GM23338 (cell line): ENCODE results near the gene CRIP3.

ENCODE experiments used
- CREB1 ChIP-seq: fragments of 250-450 bp; sonication (Bioruptor Pico); IDR thresholded peaks from 2 replicates; pipeline ENCODE4 v1.5.0; 2020; ENCODE audit warnings: low read depth, mild to moderate bottlenecking, moderate library complexity
- EZH2 ChIP-seq: fragments of 200-600 bp; sonication (generic); IDR thresholded peaks from one replicate; pipeline ENCODE4 v1.8.0; 2017; ENCODE audit warnings: antibody characterized with exemption, mild to moderate bottlenecking, low read depth; ENCODE audit not compliant: unreplicated experiment
- EZH2phosphoT487 ChIP-seq: fragments of 200-600 bp; sonication (generic); IDR thresholded peaks from one replicate; pipeline ENCODE4 v1.8.1; 2018; ENCODE audit warnings: antibody characterized with exemption; ENCODE audit not compliant: unreplicated experiment
- JUNB ChIP-seq: IDR thresholded peaks from one replicate; pipeline ENCODE4 v1.6.1; 2016; ENCODE audit warnings: antibody characterized with exemption; ENCODE audit not compliant: unreplicated experiment
- NANOG ChIP-seq: IDR thresholded peaks from 2 replicates; pipeline ENCODE4 v1.6.1; 2016; ENCODE audit warnings: antibody characterized with exemption, borderline replicate concordance
- POLR2AphosphoS5 ChIP-seq: IDR thresholded peaks from 2 replicates; pipeline ENCODE4 v1.6.1; 2016; ENCODE audit warnings: antibody characterized with exemption, low read depth
- STAT1 ChIP-seq: IDR thresholded peaks from one replicate; pipeline ENCODE4 v1.6.1; 2016; ENCODE audit warnings: antibody characterized with exemption; ENCODE audit not compliant: unreplicated experiment
- ZNF114 ChIP-seq: fragments of 250-450 bp; sonication (Bioruptor Pico); IDR thresholded peaks from 2 replicates; pipeline ENCODE4 v1.5.0; 2020; ENCODE audit warnings: mild to moderate bottlenecking, moderate library complexity
- ZNF331 ChIP-seq: fragments of 250-450 bp; sonication (Bioruptor Pico); IDR thresholded peaks from 2 replicates; pipeline ENCODE4 v1.5.0; 2020; ENCODE audit warnings: low read depth, mild to moderate bottlenecking, moderate library complexity
- TF ChIP-seq, protein P1 (sequence below), 2 experiments: fragments of 200-600 bp in 1 of 2; sonication (generic) in 1 of 2; conservative IDR thresholded peaks; 2 replicates each; pipeline versions ENCODE4 v1.5.1 to v1.6.1; 2016 to 2017; ENCODE audit warnings: antibody characterized with exemption in 2 of 2, low read depth in 2 of 2, mild to moderate bottlenecking in 2 of 2, moderate library complexity in 1 of 2
- TF ChIP-seq, protein P2 (sequence below): IDR thresholded peaks from 2 replicates; pipeline ENCODE4 v1.6.1; 2016; ENCODE audit warnings: antibody characterized with exemption
- TF ChIP-seq, protein P3 (sequence below): IDR thresholded peaks from one replicate; pipeline ENCODE4 v1.6.1; 2018; ENCODE audit warnings: antibody characterized with exemption; ENCODE audit not compliant: unreplicated experiment
- TF ChIP-seq, protein P4 (sequence below): fragments of 250-450 bp; sonication (Bioruptor Pico); IDR thresholded peaks from 2 replicates; pipeline ENCODE4 v1.5.0; 2020; ENCODE audit warnings: mild to moderate bottlenecking, moderate library complexity

DNA sequence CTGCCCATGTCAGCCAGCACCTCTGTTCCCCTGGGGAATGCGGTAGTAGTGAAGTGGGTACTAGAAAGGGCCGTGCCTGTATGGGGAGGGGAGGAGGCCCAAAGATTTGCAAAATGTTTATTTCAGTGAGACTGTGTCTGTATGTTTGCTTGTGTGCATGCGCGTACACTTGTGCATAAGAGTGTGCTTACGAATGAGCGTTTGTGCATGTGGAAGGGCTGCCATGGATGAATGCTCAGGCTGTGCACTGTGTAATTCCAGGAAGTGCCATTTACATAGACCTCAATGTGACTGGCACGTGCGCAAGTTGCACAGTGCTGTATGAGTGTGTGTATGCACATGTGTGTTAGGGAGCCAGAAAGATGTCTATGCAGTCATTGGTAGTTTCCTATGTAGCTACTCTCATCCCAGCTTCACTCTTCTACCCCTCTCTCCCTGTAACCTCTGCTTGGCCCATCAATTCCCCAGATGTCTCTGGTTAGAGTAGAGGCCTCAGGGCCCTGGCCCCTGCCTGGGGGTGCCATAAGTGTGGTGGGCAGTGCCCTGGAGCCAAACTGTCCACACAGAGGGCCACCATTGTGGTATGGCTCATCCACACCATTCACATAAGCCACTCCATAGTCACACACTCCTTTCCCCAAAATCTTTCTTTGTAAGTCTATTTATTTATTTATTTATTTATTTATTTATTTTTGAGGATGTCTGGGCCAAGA lies 37.4 kb downstream of the CRIP3 start:
- TF ChIP-seq ZNF331: no peak
- TF ChIP-seq, protein P1, sequence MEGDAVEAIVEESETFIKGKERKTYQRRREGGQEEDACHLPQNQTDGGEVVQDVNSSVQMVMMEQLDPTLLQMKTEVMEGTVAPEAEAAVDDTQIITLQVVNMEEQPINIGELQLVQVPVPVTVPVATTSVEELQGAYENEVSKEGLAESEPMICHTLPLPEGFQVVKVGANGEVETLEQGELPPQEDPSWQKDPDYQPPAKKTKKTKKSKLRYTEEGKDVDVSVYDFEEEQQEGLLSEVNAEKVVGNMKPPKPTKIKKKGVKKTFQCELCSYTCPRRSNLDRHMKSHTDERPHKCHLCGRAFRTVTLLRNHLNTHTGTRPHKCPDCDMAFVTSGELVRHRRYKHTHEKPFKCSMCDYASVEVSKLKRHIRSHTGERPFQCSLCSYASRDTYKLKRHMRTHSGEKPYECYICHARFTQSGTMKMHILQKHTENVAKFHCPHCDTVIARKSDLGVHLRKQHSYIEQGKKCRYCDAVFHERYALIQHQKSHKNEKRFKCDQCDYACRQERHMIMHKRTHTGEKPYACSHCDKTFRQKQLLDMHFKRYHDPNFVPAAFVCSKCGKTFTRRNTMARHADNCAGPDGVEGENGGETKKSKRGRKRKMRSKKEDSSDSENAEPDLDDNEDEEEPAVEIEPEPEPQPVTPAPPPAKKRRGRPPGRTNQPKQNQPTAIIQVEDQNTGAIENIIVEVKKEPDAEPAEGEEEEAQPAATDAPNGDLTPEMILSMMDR (conservative IDR thresholded peaks at IDR 0.05; ENCODE audit: low read depth in 2 of 2): no peak
- TF ChIP-seq EZH2phosphoT487: no peak
- TF ChIP-seq NANOG: no peak
- TF ChIP-seq, protein P2, sequence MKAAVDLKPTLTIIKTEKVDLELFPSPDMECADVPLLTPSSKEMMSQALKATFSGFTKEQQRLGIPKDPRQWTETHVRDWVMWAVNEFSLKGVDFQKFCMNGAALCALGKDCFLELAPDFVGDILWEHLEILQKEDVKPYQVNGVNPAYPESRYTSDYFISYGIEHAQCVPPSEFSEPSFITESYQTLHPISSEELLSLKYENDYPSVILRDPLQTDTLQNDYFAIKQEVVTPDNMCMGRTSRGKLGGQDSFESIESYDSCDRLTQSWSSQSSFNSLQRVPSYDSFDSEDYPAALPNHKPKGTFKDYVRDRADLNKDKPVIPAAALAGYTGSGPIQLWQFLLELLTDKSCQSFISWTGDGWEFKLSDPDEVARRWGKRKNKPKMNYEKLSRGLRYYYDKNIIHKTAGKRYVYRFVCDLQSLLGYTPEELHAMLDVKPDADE: no peak
- TF ChIP-seq, protein P3, sequence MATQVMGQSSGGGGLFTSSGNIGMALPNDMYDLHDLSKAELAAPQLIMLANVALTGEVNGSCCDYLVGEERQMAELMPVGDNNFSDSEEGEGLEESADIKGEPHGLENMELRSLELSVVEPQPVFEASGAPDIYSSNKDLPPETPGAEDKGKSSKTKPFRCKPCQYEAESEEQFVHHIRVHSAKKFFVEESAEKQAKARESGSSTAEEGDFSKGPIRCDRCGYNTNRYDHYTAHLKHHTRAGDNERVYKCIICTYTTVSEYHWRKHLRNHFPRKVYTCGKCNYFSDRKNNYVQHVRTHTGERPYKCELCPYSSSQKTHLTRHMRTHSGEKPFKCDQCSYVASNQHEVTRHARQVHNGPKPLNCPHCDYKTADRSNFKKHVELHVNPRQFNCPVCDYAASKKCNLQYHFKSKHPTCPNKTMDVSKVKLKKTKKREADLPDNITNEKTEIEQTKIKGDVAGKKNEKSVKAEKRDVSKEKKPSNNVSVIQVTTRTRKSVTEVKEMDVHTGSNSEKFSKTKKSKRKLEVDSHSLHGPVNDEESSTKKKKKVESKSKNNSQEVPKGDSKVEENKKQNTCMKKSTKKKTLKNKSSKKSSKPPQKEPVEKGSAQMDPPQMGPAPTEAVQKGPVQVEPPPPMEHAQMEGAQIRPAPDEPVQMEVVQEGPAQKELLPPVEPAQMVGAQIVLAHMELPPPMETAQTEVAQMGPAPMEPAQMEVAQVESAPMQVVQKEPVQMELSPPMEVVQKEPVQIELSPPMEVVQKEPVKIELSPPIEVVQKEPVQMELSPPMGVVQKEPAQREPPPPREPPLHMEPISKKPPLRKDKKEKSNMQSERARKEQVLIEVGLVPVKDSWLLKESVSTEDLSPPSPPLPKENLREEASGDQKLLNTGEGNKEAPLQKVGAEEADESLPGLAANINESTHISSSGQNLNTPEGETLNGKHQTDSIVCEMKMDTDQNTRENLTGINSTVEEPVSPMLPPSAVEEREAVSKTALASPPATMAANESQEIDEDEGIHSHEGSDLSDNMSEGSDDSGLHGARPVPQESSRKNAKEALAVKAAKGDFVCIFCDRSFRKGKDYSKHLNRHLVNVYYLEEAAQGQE: no peak
- no peak for TF ChIP-seq EZH2
- TF ChIP-seq POLR2AphosphoS5: no peak
- TF ChIP-seq JUNB: no peak
- TF ChIP-seq CREB1: no peak
- TF ChIP-seq ZNF114 (CRISPR knock-in tag): no peak
- TF ChIP-seq, protein P4, sequence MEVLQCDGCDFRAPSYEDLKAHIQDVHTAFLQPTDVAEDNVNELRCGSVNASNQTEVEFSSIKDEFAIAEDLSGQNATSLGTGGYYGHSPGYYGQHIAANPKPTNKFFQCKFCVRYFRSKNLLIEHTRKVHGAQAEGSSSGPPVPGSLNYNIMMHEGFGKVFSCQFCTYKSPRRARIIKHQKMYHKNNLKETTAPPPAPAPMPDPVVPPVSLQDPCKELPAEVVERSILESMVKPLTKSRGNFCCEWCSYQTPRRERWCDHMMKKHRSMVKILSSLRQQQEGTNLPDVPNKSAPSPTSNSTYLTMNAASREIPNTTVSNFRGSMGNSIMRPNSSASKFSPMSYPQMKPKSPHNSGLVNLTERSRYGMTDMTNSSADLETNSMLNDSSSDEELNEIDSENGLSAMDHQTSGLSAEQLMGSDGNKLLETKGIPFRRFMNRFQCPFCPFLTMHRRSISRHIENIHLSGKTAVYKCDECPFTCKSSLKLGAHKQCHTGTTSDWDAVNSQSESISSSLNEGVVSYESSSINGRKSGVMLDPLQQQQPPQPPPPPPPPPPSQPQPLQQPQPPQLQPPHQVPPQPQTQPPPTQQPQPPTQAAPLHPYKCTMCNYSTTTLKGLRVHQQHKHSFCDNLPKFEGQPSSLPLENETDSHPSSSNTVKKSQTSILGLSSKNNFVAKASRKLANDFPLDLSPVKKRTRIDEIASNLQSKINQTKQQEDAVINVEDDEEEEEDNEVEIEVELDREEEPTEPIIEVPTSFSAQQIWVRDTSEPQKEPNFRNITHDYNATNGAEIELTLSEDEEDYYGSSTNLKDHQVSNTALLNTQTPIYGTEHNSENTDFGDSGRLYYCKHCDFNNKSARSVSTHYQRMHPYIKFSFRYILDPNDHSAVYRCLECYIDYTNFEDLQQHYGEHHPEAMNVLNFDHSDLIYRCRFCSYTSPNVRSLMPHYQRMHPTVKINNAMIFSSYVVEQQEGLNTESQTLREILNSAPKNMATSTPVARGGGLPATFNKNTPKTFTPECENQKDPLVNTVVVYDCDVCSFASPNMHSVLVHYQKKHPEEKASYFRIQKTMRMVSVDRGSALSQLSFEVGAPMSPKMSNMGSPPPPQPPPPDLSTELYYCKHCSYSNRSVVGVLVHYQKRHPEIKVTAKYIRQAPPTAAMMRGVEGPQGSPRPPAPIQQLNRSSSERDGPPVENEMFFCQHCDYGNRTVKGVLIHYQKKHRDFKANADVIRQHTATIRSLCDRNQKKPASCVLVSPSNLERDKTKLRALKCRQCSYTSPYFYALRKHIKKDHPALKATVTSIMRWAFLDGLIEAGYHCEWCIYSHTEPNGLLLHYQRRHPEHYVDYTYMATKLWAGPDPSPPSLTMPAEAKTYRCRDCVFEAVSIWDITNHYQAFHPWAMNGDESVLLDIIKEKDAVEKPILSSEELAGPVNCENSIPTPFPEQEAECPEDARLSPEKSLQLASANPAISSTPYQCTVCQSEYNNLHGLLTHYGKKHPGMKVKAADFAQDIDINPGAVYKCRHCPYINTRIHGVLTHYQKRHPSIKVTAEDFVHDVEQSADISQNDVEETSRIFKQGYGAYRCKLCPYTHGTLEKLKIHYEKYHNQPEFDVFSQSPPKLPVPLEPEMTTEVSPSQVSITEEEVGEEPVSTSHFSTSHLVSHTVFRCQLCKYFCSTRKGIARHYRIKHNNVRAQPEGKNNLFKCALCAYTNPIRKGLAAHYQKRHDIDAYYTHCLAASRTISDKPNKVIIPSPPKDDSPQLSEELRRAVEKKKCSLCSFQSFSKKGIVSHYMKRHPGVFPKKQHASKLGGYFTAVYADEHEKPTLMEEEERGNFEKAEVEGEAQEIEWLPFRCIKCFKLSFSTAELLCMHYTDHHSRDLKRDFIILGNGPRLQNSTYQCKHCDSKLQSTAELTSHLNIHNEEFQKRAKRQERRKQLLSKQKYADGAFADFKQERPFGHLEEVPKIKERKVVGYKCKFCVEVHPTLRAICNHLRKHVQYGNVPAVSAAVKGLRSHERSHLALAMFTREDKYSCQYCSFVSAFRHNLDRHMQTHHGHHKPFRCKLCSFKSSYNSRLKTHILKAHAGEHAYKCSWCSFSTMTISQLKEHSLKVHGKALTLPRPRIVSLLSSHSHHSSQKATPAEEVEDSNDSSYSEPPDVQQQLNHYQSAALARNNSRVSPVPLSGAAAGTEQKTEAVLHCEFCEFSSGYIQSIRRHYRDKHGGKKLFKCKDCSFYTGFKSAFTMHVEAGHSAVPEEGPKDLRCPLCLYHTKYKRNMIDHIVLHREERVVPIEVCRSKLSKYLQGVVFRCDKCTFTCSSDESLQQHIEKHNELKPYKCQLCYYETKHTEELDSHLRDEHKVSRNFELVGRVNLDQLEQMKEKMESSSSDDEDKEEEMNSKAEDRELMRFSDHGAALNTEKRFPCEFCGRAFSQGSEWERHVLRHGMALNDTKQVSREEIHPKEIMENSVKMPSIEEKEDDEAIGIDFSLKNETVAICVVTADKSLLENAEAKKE (CRISPR knock-in tag): no peak
- no peak for TF ChIP-seq STAT1
